GM12878 (cell line): ENCODE measurements around the gene BTG4. TPM values are rescaled to one million over a fixed set of nuclear protein-coding genes. Genes with fewer than 3 reads are reported as not detected.

Source experiments
- ATAC-seq: fragments of 200-7000 bp; cut with Tn5 transposase; 3 replicates; pipeline ENCODE4 v1.9.1; 2020; ENCODE audit warnings: mild to moderate bottlenecking, moderate library complexity
- BruUV-seq: library from RNA; stranded (reverse); fragments of 400-500 nt; replicated peaks from 2 replicates; lab custom pipeline; 2021; lab: Mats Ljungman, UMichigan
- CTCF ChIA-PET: fragments of 300-600 bp; sonication (Branson Sonifier 250); formaldehyde crosslinking; extraction: SDS; loops from one replicate; lab custom pipeline; 2021; ENCODE audit warnings: inconsistent platforms; lab: Yijun Ruan, JAX
- POLR2A ChIA-PET: fragments of 350-600 bp; formaldehyde crosslinking; extraction: SDS; loops from one replicate; lab custom pipeline; 2021; ENCODE audit warnings: inconsistent platforms; lab: Charles Lee
- RAD21 ChIA-PET: fragments of 300-600 bp; sonication (Branson Sonifier 250); formaldehyde crosslinking; loops from one replicate; lab custom pipeline; 2023; ENCODE audit warnings: antibody characterized with exemption; ENCODE audit not compliant: unreplicated experiment; lab: Charles Lee
- SMC1A ChIA-PET: fragments of 300-600 bp; sonication (Branson Sonifier 250); formaldehyde crosslinking; loops from one replicate; lab custom pipeline; 2023; ENCODE audit not compliant: unreplicated experiment, uncharacterized antibody; lab: Charles Lee
- DNase-seq: peaks from one replicate; pipeline ENCODE4 v3.0.0-alpha.2; 2011; ENCODE audit warnings: low read depth, low spot score
- FAIRE-seq: peaks from 3 replicates; lab custom pipeline; 2011; peaks lifted over from hg19 to GRCh38; lab: Jason Lieb, UNC
- H2AFZ ChIP-seq: 2 replicates; pipeline ENCODE4 v1.6.0; 2011; ENCODE audit warnings: low read depth, low read length, control low read depth; ENCODE audit not compliant: control insufficient read depth
- H3K27ac ChIP-seq: 2 replicates; pipeline ENCODE4 v1.5.1; 2011; ENCODE audit warnings: control low read depth; ENCODE audit not compliant: control insufficient read depth, insufficient read depth
- H3K27me3 ChIP-seq, 2 experiments: replicated peaks in 1 of 2; 2 replicates each; pipeline versions ENCODE4 v1.6.0 to v1.6.1; 2011; ENCODE audit warnings: low read length in 1 of 2; ENCODE audit not compliant: control insufficient read depth in 2 of 2, insufficient read depth in 2 of 2
- H3K36me3 ChIP-seq, 2 experiments: 2 replicates each; pipeline ENCODE4 v1.5.1; 2011; ENCODE audit warnings: low read length in 1 of 2; ENCODE audit not compliant: control insufficient read depth in 2 of 2, insufficient read depth in 2 of 2
- H3K4me1 ChIP-seq: 2 replicates; pipeline ENCODE4 v1.6.1; 2011; ENCODE audit warnings: mild to moderate bottlenecking, low read length, moderate library complexity, mixed read lengths; ENCODE audit not compliant: control insufficient read depth, insufficient read depth
- H3K4me2 ChIP-seq: 2 replicates; pipeline ENCODE4 v1.6.0; 2011; ENCODE audit warnings: control low read depth; ENCODE audit not compliant: control insufficient read depth, insufficient read depth
- H3K4me3 ChIP-seq: fragments of 200-600 bp; sonication (generic); 2 replicates; pipeline ENCODE4 v1.5.1; 2016
- H3K79me2 ChIP-seq: 2 replicates; pipeline ENCODE4 v1.6.0; 2011; ENCODE audit warnings: low read length; ENCODE audit not compliant: control insufficient read depth, insufficient read depth
- H3K9ac ChIP-seq: 2 replicates; pipeline ENCODE4 v1.8.0; 2011; ENCODE audit warnings: low read length, control low read depth, mixed read lengths; ENCODE audit not compliant: control insufficient read depth, insufficient read depth
- H3K9me3 ChIP-seq: replicated peaks from 3 replicates; pipeline ENCODE4 v1.5.1; 2011; ENCODE audit warnings: mild to moderate bottlenecking, low read length; ENCODE audit not compliant: control insufficient read depth, insufficient read depth
- H4K20me1 ChIP-seq: 2 replicates; pipeline ENCODE4 v1.6.0; 2011; ENCODE audit not compliant: control insufficient read depth, insufficient read depth
- CUX1 ChIP-seq: IDR thresholded peaks from 2 replicates; pipeline ENCODE4 v1.6.1; 2012; ENCODE audit warnings: improper control_type of control experiment, low read depth, low read length; ENCODE audit not compliant: insufficient replicate concordance
- EGR1 ChIP-seq, 2 experiments: IDR thresholded peaks; 1 replicate in 1 of 2; 2 replicates in 1 of 2; pipeline ENCODE4 v1.6.1; 2011 to 2012; ENCODE audit warnings: low read depth in 2 of 2, low read length in 2 of 2, borderline replicate concordance in 1 of 2, mild to moderate bottlenecking in 1 of 2, moderate library complexity in 1 of 2
- IKZF2 ChIP-seq, 2 experiments: fragments of 450-650 bp; IDR thresholded peaks; 2 replicates each; pipeline ENCODE4 v1.6.1; 2017; ENCODE audit warnings: mild to moderate bottlenecking in 2 of 2, moderate library complexity in 2 of 2
- MAX ChIP-seq: IDR thresholded peaks from 2 replicates; pipeline ENCODE4 v1.6.1; 2012; ENCODE audit warnings: low read depth, low read length, improper control_type of control experiment
- RCOR1 ChIP-seq: conservative IDR thresholded peaks from 2 replicates; pipeline ENCODE4 v1.6.1; 2012; ENCODE audit warnings: low read depth, low read length, improper control_type of control experiment
- SMC3 ChIP-seq: IDR thresholded peaks from 2 replicates; pipeline ENCODE4 v1.6.1; 2011; ENCODE audit warnings: low read length, improper control_type of control experiment, borderline replicate concordance
- SRF ChIP-seq, 2 experiments: IDR thresholded peaks; 2 replicates each; pipeline ENCODE4 v1.6.1; 2011; ENCODE audit warnings: low read depth in 2 of 2, low read length in 2 of 2, mild to moderate bottlenecking in 1 of 2, moderate library complexity in 1 of 2
- STAT3 ChIP-seq: IDR thresholded peaks from 2 replicates; pipeline ENCODE4 v1.6.1; 2011; ENCODE audit warnings: low read depth, low read length, improper control_type of control experiment
- USF1 ChIP-seq: IDR thresholded peaks from 2 replicates; pipeline ENCODE4 v1.6.1; 2011; ENCODE audit warnings: borderline replicate concordance, low read depth, mild to moderate bottlenecking, moderate library complexity, mixed read lengths, low read length; ENCODE audit not compliant: insufficient read depth; ENCODE audit errors: extremely low read length
- WGBS: methylation state at CpG from one replicate; pipeline ENCODE4 v1.1.6; 2016; ENCODE audit warnings: low lambda C conversion rate; ENCODE audit not compliant: insufficient replicate concordance, insufficient coverage; ENCODE audit errors: missing lambda C conversion rate; 5-methylcytosine and 5-hydroxymethylcytosine counted together
- in situ Hi-C: fragments of 300-500 bp; cut with MboI; formaldehyde crosslinking; loops from 9 replicates; pipeline ENCODE4 v1.14.3; 2018; ENCODE audit warnings: mixed read lengths
- intact Hi-C: fragments of 100-400 bp; cut with micrococcal nuclease; formaldehyde crosslinking; loops from one replicate; pipeline ENCODE4 v1.14.2; 2022; ENCODE audit not compliant: unreplicated experiment
- polyA plus RNA-seq, 11 experiments: library from polyadenylated mRNA; depleted of rRNA in 4 of 11; unstranded in 6 of 11; stranded (reverse) in 5 of 11; fragments of >200 nt; fragmentation: Nextera tagmentation in 4 of 11; fragmentation: Illumina TruSeq in 1 of 11; extraction: Ambion mirVana in 4 of 11; extraction: Trizol in 1 of 11; gene quantifications; 1 replicate in 1 of 11; 2 replicates in 10 of 11; pipeline versions ENCODE4 v1.2.1 to v1.2.3, GENCODE V29; 2011 to 2016; ENCODE audit warnings: inconsistent platforms in 2 of 11, missing spikeins in 2 of 11, low read depth in 1 of 11
- total RNA-seq, 4 experiments: library from RNA; depleted of rRNA in 3 of 4; stranded (reverse); fragments of >200 nt in 3 of 4; fragmentation: Illumina TruSeq in 1 of 4; extraction: Trizol in 1 of 4; gene quantifications; 2 replicates each; pipeline versions ENCODE4 v1.2.1 to v1.2.3, GENCODE V29; 2013 to 2021

Gene BTG4
- total and polyA plus RNA-seq, 10 of the 15 experiments (the other 5 are each of a cell fraction or from before 2014, with no cell fraction given) = 0.14 TPM; not detected in 9

GRCh38 chr11:111452817-111453552 lies 59.2 kb downstream of the BTG4 start:
- H3K27me3 ChIP-seq = peaks cover 3% of the 10 kb centered on the region in 2 experiments; a peak in 3 of 4 replicates
- no peak overlapping the region for H3K9ac ChIP-seq
- no peak overlapping the region for H2AFZ ChIP-seq
- no peaks in the 10 kb centered on the region for H3K36me3 ChIP-seq
- no peak overlapping the region for H3K4me3 ChIP-seq
- no peak overlapping the region for H3K27ac ChIP-seq
- no peaks in the 10 kb centered on the region for H4K20me1 ChIP-seq
- in situ Hi-C loops = no loop called here
- RAD21 ChIA-PET = no interaction called here
- TF ChIP-seq EGR1 (IDR thresholded peaks at IDR 0.05; ENCODE audit: borderline replicate concordance in 1 of 2, low read depth in 2 of 2, low read length in 2 of 2) (no peak), CUX1 (no peak), SRF (IDR thresholded peaks at IDR 0.05; ENCODE audit: low read depth in 2 of 2, low read length in 2 of 2) (no peak), SMC3 (no peak), MAX (no peak), RCOR1 (no peak), STAT3 (no peak), USF1 (no peak), IKZF2 (IDR thresholded peaks at IDR 0.05) (no peak)
- no peak overlapping the region for H3K4me2 ChIP-seq
- DNase-seq (no peak), FAIRE-seq (no peak), ATAC-seq (no peak)
- H3K4me1 ChIP-seq = peaks cover 9% of the 10 kb centered on the region
- SMC1A ChIA-PET = interaction anchor here (0.6 to 2.0 kb wide), 3 partner anchors 24 to 575 kb away, joined by 3 to 6 read pairs (median 4); no protein-coding TSS in a partner anchor
- BruUV-seq = no TSS peak
- intact Hi-C loops = loop anchor here (5.0 to 10.0 kb wide), 3 partner anchors 124 to 392 kb away; no protein-coding TSS in a partner anchor
- POLR2A ChIA-PET = interaction anchor here (1.2 kb wide), 1 partner anchor 79 kb away, joined by 3 read pairs; no protein-coding TSS in a partner anchor
- WGBS = 19% methylated on average over 10 of the region's 10 CpGs
- H3K79me2 ChIP-seq = no peaks in the 10 kb centered on the region
- CTCF ChIA-PET = interaction anchor here (0.9 to 2.8 kb wide), 3 partner anchors 12 to 324 kb away, joined by 4 to 12 read pairs (median 6); no protein-coding TSS in a partner anchor
- no peaks in the 10 kb centered on the region; the same call in 2 of the 3 replicates for H3K9me3 ChIP-seq
